Measurements from ENCODE around the gene RBCK1. TPM values are rescaled to one million over a fixed set of nuclear protein-coding genes. Genes with fewer than 3 reads are reported as not detected.

Gene RBCK1
- total RNA-seq, 4 donors from 2014 or later: 57.9 to 86.3 (median 64.6) TPM

DNA sequence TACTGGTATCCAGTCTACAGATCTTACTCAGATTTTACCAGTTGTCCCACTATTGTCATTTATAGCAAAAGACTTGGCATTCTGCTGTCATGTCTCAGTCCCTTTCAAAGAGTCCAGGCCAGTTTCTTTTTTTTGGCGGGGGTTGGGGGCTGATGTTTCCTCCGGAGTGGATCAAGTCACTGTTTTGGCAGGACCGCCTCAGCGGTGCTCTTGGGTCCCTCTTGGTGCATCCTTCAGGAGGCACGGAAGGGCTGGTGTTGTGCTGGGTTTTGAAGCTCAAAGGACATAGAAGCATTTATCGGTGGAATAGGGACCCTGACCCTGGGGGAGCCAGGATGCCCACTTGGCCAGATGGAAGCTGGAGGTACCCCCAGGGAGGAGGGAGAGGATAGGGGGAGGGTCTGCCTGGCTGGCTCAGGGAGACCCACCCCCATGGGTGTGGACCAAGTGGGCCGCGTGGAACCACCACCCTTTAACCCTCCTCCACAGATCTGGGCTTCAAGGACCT lies 10.8 kb downstream of the RBCK1 start:
- H3K36me3 ChIP-seq: no peaks in the 10 kb centered on the region
- no peak overlapping the region for H3K4me3 ChIP-seq
- intact Hi-C loops (cut with DNase I; ENCODE audit: low total_unique reads): no loop called here
- TF ChIP-seq, protein P1, sequence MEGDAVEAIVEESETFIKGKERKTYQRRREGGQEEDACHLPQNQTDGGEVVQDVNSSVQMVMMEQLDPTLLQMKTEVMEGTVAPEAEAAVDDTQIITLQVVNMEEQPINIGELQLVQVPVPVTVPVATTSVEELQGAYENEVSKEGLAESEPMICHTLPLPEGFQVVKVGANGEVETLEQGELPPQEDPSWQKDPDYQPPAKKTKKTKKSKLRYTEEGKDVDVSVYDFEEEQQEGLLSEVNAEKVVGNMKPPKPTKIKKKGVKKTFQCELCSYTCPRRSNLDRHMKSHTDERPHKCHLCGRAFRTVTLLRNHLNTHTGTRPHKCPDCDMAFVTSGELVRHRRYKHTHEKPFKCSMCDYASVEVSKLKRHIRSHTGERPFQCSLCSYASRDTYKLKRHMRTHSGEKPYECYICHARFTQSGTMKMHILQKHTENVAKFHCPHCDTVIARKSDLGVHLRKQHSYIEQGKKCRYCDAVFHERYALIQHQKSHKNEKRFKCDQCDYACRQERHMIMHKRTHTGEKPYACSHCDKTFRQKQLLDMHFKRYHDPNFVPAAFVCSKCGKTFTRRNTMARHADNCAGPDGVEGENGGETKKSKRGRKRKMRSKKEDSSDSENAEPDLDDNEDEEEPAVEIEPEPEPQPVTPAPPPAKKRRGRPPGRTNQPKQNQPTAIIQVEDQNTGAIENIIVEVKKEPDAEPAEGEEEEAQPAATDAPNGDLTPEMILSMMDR (IDR thresholded peaks at IDR 0.05): no peak
- no peak for TF ChIP-seq POLR2A (IDR thresholded peaks at IDR 0.05)
- no peaks in the 10 kb centered on the region for H3K9me3 ChIP-seq
- no peaks in the 10 kb centered on the region for H3K27me3 ChIP-seq
- H3K27ac ChIP-seq: no peak overlapping the region
- no peak for DNase-seq
- H3K4me1 ChIP-seq: no peaks in the 10 kb centered on the region

DNA sequence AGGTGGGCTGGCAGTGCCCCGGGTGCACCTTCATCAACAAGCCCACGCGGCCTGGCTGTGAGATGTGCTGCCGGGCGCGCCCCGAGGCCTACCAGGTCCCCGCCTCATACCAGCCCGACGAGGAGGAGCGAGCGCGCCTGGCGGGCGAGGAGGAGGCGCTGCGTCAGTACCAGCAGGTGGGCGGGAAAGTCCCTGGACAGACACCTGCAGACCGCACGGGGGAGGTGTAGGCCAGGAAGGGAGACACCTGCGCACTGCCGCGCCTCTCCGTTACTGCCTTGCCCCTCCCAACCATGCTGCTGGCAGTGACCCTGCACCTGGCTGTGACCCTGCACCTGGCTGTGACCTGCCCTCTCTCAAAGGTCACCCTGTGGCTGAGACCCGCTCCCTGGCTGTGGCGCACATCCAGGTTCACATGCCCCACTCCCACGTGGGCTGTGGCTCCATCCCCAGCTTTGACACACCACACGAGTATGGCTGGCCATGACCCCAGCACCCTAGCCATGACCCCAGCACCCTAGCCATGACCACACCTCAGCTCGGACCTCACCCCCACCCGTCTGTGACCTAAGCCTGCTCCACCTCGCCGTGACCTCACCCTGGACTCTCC lies 11.6 kb downstream of the RBCK1 start:
- H3K36me3 ChIP-seq: no peaks in the 10 kb centered on the region
- intact Hi-C loops (cut with DNase I; ENCODE audit: low total_unique reads): no loop called here
- TF ChIP-seq, protein P1 (IDR thresholded peaks at IDR 0.05): no peak
- TF ChIP-seq POLR2A (IDR thresholded peaks at IDR 0.05): no peak

DNA sequence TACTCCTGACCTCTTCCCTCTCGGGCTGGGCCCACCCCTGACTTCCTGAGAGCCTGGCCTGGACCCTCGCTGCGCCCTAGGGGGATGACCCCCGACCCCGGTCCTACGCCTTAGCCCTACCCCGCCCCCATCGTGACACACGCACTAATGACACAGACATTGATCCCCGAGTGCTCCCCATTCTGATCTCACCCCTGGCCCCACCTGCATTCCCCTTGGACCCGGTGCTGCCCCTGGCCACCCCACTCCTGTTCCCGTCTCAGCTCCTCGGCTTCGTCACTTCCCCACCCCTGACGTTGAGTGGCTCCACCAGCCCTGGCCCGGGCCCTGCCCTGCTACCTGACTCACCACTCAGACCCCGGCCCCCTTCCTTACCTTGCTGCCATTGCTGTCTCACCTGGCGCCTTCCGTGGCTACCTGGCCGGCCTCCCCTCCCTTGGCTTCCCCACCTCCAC lies 12.1 kb downstream of the RBCK1 start:
- Histone ChIP-seq H3K4me3 (no peak overlapping the region), H3K9me3 (no peaks in the 10 kb centered on the region), H3K27me3 (no peaks in the 10 kb centered on the region), H3K27ac (no peak overlapping the region), H3K36me3 (no peaks in the 10 kb centered on the region), H3K4me1 (no peaks in the 10 kb centered on the region)
- intact Hi-C loops (cut with DNase I; ENCODE audit: low total_unique reads): no loop called here
- no peak for DNase-seq
- no peak for TF ChIP-seq POLR2A (IDR thresholded peaks at IDR 0.05)
- TF ChIP-seq, protein P1 (IDR thresholded peaks at IDR 0.05): no peak

More for the DNA sequence above, 11.6 kb downstream of the RBCK1 start:
- Histone ChIP-seq H3K9me3 (no peaks in the 10 kb centered on the region), H3K4me3 (no peak overlapping the region), H3K4me1 (no peaks in the 10 kb centered on the region), H3K27me3 (no peaks in the 10 kb centered on the region), H3K27ac (no peak overlapping the region)
- DNase-seq: no peak

DNA sequence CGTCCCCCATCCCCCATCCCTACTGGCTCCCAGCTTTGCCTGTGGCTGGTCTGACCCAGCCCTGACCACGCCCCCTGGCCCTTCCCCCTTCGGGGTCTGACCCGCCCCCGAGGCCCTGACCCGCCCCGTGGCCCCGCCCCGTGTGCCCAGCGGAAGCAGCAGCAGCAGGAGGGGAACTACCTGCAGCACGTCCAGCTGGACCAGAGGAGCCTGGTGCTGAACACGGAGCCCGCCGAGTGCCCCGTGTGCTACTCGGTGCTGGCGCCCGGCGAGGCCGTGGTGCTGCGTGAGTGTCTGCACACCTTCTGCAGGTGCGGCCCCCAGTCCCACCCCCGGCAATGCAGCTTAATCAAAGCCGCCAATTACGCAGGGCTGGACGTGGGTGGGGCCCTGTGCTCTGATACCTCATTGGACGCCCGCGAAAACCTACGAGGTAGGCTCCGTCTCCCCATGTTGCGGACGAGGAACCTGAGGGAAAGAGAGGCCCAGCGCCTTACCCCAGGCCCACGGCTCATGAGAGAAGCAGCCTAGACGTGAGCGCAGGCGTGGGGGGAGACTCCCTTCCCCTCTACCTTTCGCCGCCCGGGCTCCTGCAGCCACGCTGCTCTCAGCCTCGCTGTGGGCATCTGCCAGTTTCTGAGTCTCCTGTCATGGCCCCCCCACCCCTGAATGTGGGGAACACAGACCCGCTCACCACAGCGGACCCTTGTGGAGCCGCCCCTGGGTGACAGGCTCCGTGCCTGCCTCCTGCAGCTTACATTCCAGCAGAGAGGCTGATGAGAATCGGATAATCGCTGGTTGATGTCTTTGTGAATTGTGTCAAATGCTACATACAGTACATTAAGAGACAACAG lies 12.8 kb downstream of the RBCK1 start:
- no peak for TF ChIP-seq POLR2A (IDR thresholded peaks at IDR 0.05)
- TF ChIP-seq, protein P1 (IDR thresholded peaks at IDR 0.05): no peak
- intact Hi-C loops (cut with DNase I; ENCODE audit: low total_unique reads): no loop called here
- Histone ChIP-seq H3K4me3 (no peak overlapping the region), H3K9me3 (no peaks in the 10 kb centered on the region), H3K27ac (no peak overlapping the region), H3K27me3 (no peaks in the 10 kb centered on the region), H3K36me3 (no peaks in the 10 kb centered on the region), H3K4me1 (no peaks in the 10 kb centered on the region)
- no peak for DNase-seq

DNA sequence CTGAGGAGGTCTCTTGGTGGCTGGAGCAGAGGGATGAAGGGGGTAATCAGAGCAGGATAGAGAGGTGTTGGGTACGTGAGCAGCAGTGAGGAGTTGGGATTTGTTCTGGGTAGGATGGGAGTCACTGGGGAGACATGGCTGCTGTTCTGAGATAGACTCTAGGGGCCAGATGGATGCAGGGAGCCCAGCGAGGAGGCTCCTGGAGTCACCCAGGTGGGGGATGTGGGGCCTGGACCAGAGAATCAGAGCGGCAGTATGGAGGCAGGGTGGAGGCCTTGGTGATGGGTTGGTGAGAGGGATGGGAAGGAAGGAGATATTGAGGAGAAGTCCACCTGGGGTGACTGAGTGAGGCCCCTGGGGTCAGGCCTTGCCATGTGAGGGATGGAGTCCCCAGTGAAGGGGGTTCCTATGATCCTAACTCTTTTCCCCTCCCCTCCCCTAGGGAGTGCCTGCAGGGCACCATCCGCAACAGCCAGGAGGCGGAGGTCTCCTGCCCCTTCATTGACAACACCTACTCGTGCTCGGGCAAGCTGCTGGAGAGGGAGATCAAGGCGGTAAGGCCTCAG lies 13.7 kb downstream of the RBCK1 start:
- TF ChIP-seq, protein P1 (IDR thresholded peaks at IDR 0.05): no peak
- no peak for TF ChIP-seq POLR2A (IDR thresholded peaks at IDR 0.05)
- intact Hi-C loops (cut with DNase I; ENCODE audit: low total_unique reads): no loop called here
- Histone ChIP-seq H3K4me1 (no peaks in the 10 kb centered on the region), H3K4me3 (no peak overlapping the region), H3K36me3 (no peaks in the 10 kb centered on the region), H3K27ac (no peak overlapping the region), H3K27me3 (no peaks in the 10 kb centered on the region), H3K9me3 (no peaks in the 10 kb centered on the region)
- no peak for DNase-seq
